HEK293T (cell line): ENCODE data around the gene ANKS1B.

Experiments
- CTCF ChIA-PET: fragments of 350-600 bp; formaldehyde crosslinking; extraction: SDS; loops from one replicate; lab custom pipeline; 2021; ENCODE audit warnings: antibody characterized with exemption, inconsistent platforms; lab: Yijun Ruan, JAX
- POLR2A ChIA-PET: fragments of 350-600 bp; formaldehyde crosslinking; extraction: SDS; loops from one replicate; lab custom pipeline; 2020; ENCODE audit warnings: antibody characterized with exemption, inconsistent platforms; lab: Yijun Ruan, JAX
- DNase-seq: peaks from one replicate; pipeline ENCODE4 v3.0.0; 2012; ENCODE audit warnings: mixed read lengths; ENCODE audit errors: extremely low spot score
- ARNT ChIP-seq: fragments of 450-650 bp; IDR thresholded peaks from 2 replicates; pipeline ENCODE4 v1.6.1; 2017; ENCODE audit warnings: mild to moderate bottlenecking
- BHLHE40 ChIP-seq: fragments of 450-650 bp; IDR thresholded peaks from 2 replicates; pipeline ENCODE4 v1.6.1; 2016; ENCODE audit warnings: mild to moderate bottlenecking, moderate library complexity, borderline replicate concordance
- CTBP1 ChIP-seq: fragments of 450-650 bp; IDR thresholded peaks from 2 replicates; pipeline ENCODE4 v1.6.1; 2016; ENCODE audit warnings: borderline replicate concordance
- ELF4 ChIP-seq: fragments of 450-650 bp; IDR thresholded peaks from 2 replicates; pipeline ENCODE4 v1.6.1; 2017; ENCODE audit warnings: antibody characterized with exemption
- FOXA1 ChIP-seq: fragments of 450-650 bp; IDR thresholded peaks from 2 replicates; pipeline ENCODE4 v1.6.1; 2016; ENCODE audit warnings: mild to moderate bottlenecking
- FOXK2 ChIP-seq: fragments of 450-650 bp; IDR thresholded peaks from 2 replicates; pipeline ENCODE4 v1.6.1; 2016; ENCODE audit warnings: mild to moderate bottlenecking
- FOXM1 ChIP-seq: fragments of 450-650 bp; IDR thresholded peaks from 2 replicates; pipeline ENCODE4 v1.6.1; 2017; ENCODE audit warnings: mild to moderate bottlenecking, borderline replicate concordance
- HDGF ChIP-seq: fragments of 450-650 bp; IDR thresholded peaks from 2 replicates; pipeline ENCODE4 v1.6.1; 2017; ENCODE audit warnings: antibody characterized with exemption, borderline replicate concordance
- L3MBTL2 ChIP-seq: fragments of 450-650 bp; conservative IDR thresholded peaks from 2 replicates; pipeline ENCODE4 v1.6.1; 2016; ENCODE audit warnings: mild to moderate bottlenecking
- LEF1 ChIP-seq: fragments of 450-650 bp; IDR thresholded peaks from 2 replicates; pipeline ENCODE4 v1.6.1; 2017; ENCODE audit warnings: mild to moderate bottlenecking, borderline replicate concordance
- NFRKB ChIP-seq: fragments of 450-650 bp; IDR thresholded peaks from 2 replicates; pipeline ENCODE4 v1.6.1; 2016; ENCODE audit warnings: mild to moderate bottlenecking, moderate library complexity
- PKNOX1 ChIP-seq: fragments of 450-650 bp; IDR thresholded peaks from 2 replicates; pipeline ENCODE4 v1.6.1; 2016
- SP1 ChIP-seq: fragments of 450-650 bp; IDR thresholded peaks from 2 replicates; pipeline ENCODE4 v1.6.1; 2017
- SUZ12 ChIP-seq: fragments of 450-650 bp; IDR thresholded peaks from 2 replicates; pipeline ENCODE4 v1.6.1; 2016; ENCODE audit warnings: mild to moderate bottlenecking
- TARDBP ChIP-seq: fragments of 450-650 bp; IDR thresholded peaks from 2 replicates; pipeline ENCODE4 v1.6.1; 2016
- ZNF384 ChIP-seq: fragments of 450-650 bp; IDR thresholded peaks from 2 replicates; pipeline ENCODE4 v1.6.1; 2016

ANKS1B gene

GRCh38 chr12:98882526-98882925 lies 1102.2 kb downstream of the ANKS1B start:
- ChIA-PET CTCF (no interaction called here), POLR2A (no interaction called here)
- TF ChIP-seq BHLHE40 (no peak), L3MBTL2 (no peak), FOXA1 (no peak)
- DNase-seq = no peak

- ChIA-PET POLR2A (no interaction called here), CTCF (no interaction called here)
- no peak for TF ChIP-seq CTBP1
- DNase-seq = no peak
Observed at GRCh38 chr12:98873776-98874175, 1111.0 kb downstream of the ANKS1B start.

GRCh38 chr12:98870504-98870903 lies 1114.2 kb downstream of the ANKS1B start:
- CTCF ChIA-PET = no interaction called here
- TF ChIP-seq SUZ12 = no peak
- no peak for TF ChIP-seq CTBP1
- TF ChIP-seq FOXK2 = no peak
- no peak for TF ChIP-seq HDGF
- TF ChIP-seq LEF1 = no peak
- no peak for TF ChIP-seq PKNOX1
- TF ChIP-seq NFRKB = no peak
- TF ChIP-seq FOXM1 = no peak
- TF ChIP-seq L3MBTL2 = no peak
- TF ChIP-seq BHLHE40 = no peak
- no peak for TF ChIP-seq ZNF384
- no peak for TF ChIP-seq ARNT
- POLR2A ChIA-PET = no interaction called here
- no peak for DNase-seq

GRCh38 chr12:98869886-98870503 lies 1114.7 kb downstream of the ANKS1B start:
- ChIA-PET CTCF (no interaction called here), POLR2A (no interaction called here)
- no peak for DNase-seq
- TF ChIP-seq L3MBTL2 (no peak), ZNF384 (no peak), LEF1 (no peak), TARDBP (no peak), NFRKB (no peak), ELF4 (no peak)

- ChIA-PET CTCF (no interaction called here), POLR2A (no interaction called here)
- no peak for DNase-seq
- no peak for TF ChIP-seq SP1
- TF ChIP-seq ARNT = no peak
- TF ChIP-seq NFRKB = no peak
- TF ChIP-seq BHLHE40 = no peak
- TF ChIP-seq FOXA1 = no peak
- no peak for TF ChIP-seq TARDBP
- no peak for TF ChIP-seq SUZ12
- no peak for TF ChIP-seq ELF4
- no peak for TF ChIP-seq PKNOX1
Observed at GRCh38 chr12:98868538-98868937, 1116.2 kb downstream of the ANKS1B start.

- CTCF ChIA-PET = no interaction called here
- POLR2A ChIA-PET = no interaction called here
Observed at GRCh38 chr12:98868076-98868475, 1116.7 kb downstream of the ANKS1B start.

GRCh38 chr12:98864363-98864762 lies 1120.4 kb downstream of the ANKS1B start:
- no peak for TF ChIP-seq CTBP1
- no peak for TF ChIP-seq ZNF384
- no peak for TF ChIP-seq SP1
- no peak for TF ChIP-seq BHLHE40
- TF ChIP-seq FOXM1 = no peak
- ChIA-PET CTCF (no interaction called here), POLR2A (no interaction called here)
- DNase-seq = no peak

More at GRCh38 chr12:98868076-98868475, 1116.7 kb downstream of the ANKS1B start:
- TF ChIP-seq FOXM1 (no peak), SUZ12 (no peak), CTBP1 (no peak), ELF4 (no peak), L3MBTL2 (no peak), LEF1 (no peak), ZNF384 (no peak), FOXA1 (no peak), SP1 (no peak), HDGF (no peak)
- DNase-seq = no peak

GRCh38 chr12:98863167-98863566 lies 1121.6 kb downstream of the ANKS1B start:
- DNase-seq = no peak
- CTCF ChIA-PET = no interaction called here
- POLR2A ChIA-PET = no interaction called here

GRCh38 chr12:98861251-98861650 lies 1123.5 kb downstream of the ANKS1B start:
- POLR2A ChIA-PET = no interaction called here
- no peak for DNase-seq
- CTCF ChIA-PET = no interaction called here
- no peak for TF ChIP-seq ZNF384
- TF ChIP-seq L3MBTL2 = no peak
- TF ChIP-seq TARDBP = no peak
- no peak for TF ChIP-seq CTBP1
- TF ChIP-seq FOXK2 = no peak
- TF ChIP-seq LEF1 = no peak
- no peak for TF ChIP-seq HDGF
- TF ChIP-seq SP1 = no peak
- no peak for TF ChIP-seq ELF4
- no peak for TF ChIP-seq FOXM1
- TF ChIP-seq PKNOX1 = no peak

More at GRCh38 chr12:98863167-98863566, 1121.6 kb downstream of the ANKS1B start:
- no peak for TF ChIP-seq ELF4
- TF ChIP-seq FOXA1 = no peak
- no peak for TF ChIP-seq ZNF384
- no peak for TF ChIP-seq SP1
